PC-3 (cell line): ENCODE results near the gene KDM4C. TPM values are rescaled to one million over a fixed set of nuclear protein-coding genes. Genes with fewer than 3 reads are reported as not detected.

ENCODE experiments used
- ATAC-seq: fragments of 200-7000 bp; cut with Tn5 transposase; 2 replicates; pipeline ENCODE4 v1.9.1; 2020; ENCODE audit warnings: mild to moderate bottlenecking, moderate library complexity
- BruUV-seq: library from RNA; stranded (reverse); fragments of 400-500 nt; replicated peaks from 2 replicates; lab custom pipeline; 2021; lab: Mats Ljungman, UMichigan
- CTCF ChIA-PET: fragments of 300-600 bp; sonication (Branson Sonifier 250); formaldehyde crosslinking; loops from one replicate; lab custom pipeline; 2022; ENCODE audit warnings: antibody characterized with exemption; lab: Charles Lee
- POLR2A ChIA-PET: fragments of 300-600 bp; sonication (Branson Sonifier 250); formaldehyde crosslinking; loops from one replicate; lab custom pipeline; 2022; ENCODE audit warnings: antibody characterized with exemption; ENCODE audit not compliant: unreplicated experiment; lab: Charles Lee
- DNase-seq: peaks from one replicate; pipeline ENCODE4 v3.0.0-alpha.2; 2015
- H2AFZ ChIP-seq: fragments of 300-600 bp; sonication (generic); 2 replicates; pipeline ENCODE4 v1.6.0; 2016; ENCODE audit warnings: antibody characterized with exemption, low read length
- H3F3A ChIP-seq: fragments of 300-600 bp; sonication (generic); one replicate; pipeline ENCODE4 v1.6.0; 2017; ENCODE audit warnings: antibody characterized with exemption, low read length, control low read depth, mild to moderate bottlenecking; ENCODE audit not compliant: unreplicated experiment
- H3K27ac ChIP-seq: fragments of 300-600 bp; sonication (generic); 2 replicates; pipeline ENCODE4 v1.5.1; 2016; ENCODE audit warnings: mild to moderate bottlenecking, low read length
- H3K27me3 ChIP-seq: fragments of 300-600 bp; sonication (generic); 2 replicates; pipeline ENCODE4 v1.6.1; 2016; ENCODE audit warnings: low read length, mixed read lengths
- H3K36me3 ChIP-seq: fragments of 300-600 bp; sonication (generic); 2 replicates; pipeline ENCODE4 v1.6.1; 2016; ENCODE audit warnings: low read depth, mixed run types, low read length, mixed read lengths
- H3K4me1 ChIP-seq: fragments of 300-600 bp; sonication (generic); 2 replicates; pipeline ENCODE4 v1.5.1; 2016; ENCODE audit warnings: low read length; ENCODE audit not compliant: insufficient read depth
- H3K4me2 ChIP-seq: fragments of 300-600 bp; sonication (generic); 2 replicates; pipeline ENCODE4 v1.6.0; 2016; ENCODE audit warnings: low read length
- H3K4me3 ChIP-seq: fragments of 300-600 bp; sonication (generic); 2 replicates; pipeline ENCODE4 v1.5.1; 2016; ENCODE audit warnings: mild to moderate bottlenecking, low read length, mixed read lengths
- H3K79me2 ChIP-seq: fragments of 300-600 bp; sonication (generic); 2 replicates; pipeline ENCODE4 v1.6.1; 2017; ENCODE audit warnings: low read length, mixed read lengths
- H3K9ac ChIP-seq: fragments of 300-600 bp; sonication (generic); 2 replicates; pipeline ENCODE4 v1.6.0; 2016; ENCODE audit warnings: mild to moderate bottlenecking, low read length
- H3K9me2 ChIP-seq: fragments of 300-600 bp; sonication (generic); replicated peaks from 2 replicates; pipeline ENCODE4 v1.6.1; 2016; ENCODE audit warnings: mixed run types, low read length, mixed read lengths
- H3K9me3 ChIP-seq: fragments of 300-600 bp; sonication (generic); 2 replicates; pipeline ENCODE4 v1.6.1; 2016; ENCODE audit warnings: low read length, mixed read lengths
- H4K20me1 ChIP-seq: fragments of 300-600 bp; sonication (generic); 2 replicates; pipeline ENCODE4 v1.6.1; 2016; ENCODE audit warnings: low read length, mixed read lengths
- EZH2 ChIP-seq: fragments of 300-600 bp; sonication (generic); IDR thresholded peaks from one replicate; pipeline ENCODE4 v1.6.1; 2017; ENCODE audit warnings: antibody characterized with exemption, mild to moderate bottlenecking, low read length; ENCODE audit not compliant: unreplicated experiment
- EZH2phosphoT487 ChIP-seq: fragments of 300-600 bp; sonication (generic); IDR thresholded peaks from 2 replicates; pipeline ENCODE4 v1.6.1; 2018; ENCODE audit warnings: mild to moderate bottlenecking, antibody characterized with exemption, low read length, borderline replicate concordance
- intact Hi-C: fragments of 100-400 bp; cut with micrococcal nuclease; formaldehyde crosslinking; loops from 2 replicates; pipeline ENCODE4 v1.9.0; 2023
- total RNA-seq: library from RNA; depleted of rRNA; stranded (reverse); fragments of >200 nt; gene quantifications from 2 replicates; pipeline ENCODE4 v1.2.3, GENCODE V29; 2014
- TF ChIP-seq, protein P1 (sequence below): fragments of 300-600 bp; sonication (generic); conservative IDR thresholded peaks from 2 replicates; pipeline ENCODE4 v1.5.1; 2017; ENCODE audit warnings: antibody characterized with exemption, low read depth, mild to moderate bottlenecking, low read length

KDM4C gene
- total RNA-seq, 1 experiment from 2014 or later = 27.0 TPM

DNA sequence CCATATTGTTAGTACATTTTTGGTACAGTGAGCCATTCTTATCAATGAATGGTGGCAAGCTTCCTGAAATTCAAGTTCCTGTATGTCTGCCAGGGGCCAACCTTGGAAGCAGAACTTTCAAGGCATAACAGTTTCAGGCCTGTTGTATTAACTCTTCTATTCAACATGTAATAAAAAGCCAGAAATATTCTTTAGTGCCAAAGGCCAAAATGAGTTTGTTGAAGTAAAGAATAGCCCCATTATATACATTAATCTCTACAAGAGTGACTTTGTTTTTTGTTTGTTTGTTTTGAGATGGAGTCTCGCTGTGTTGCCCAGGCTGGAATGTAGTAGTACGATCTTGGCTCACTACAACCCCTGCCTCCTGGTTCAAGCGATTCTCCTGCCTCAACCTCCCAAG, 321.3 kb downstream of the KDM4C start:
- POLR2A ChIA-PET = no interaction called here
- BruUV-seq = no TSS peak
- TF ChIP-seq EZH2 = no peak
- no peak for TF ChIP-seq EZH2phosphoT487
- TF ChIP-seq, protein P1, sequence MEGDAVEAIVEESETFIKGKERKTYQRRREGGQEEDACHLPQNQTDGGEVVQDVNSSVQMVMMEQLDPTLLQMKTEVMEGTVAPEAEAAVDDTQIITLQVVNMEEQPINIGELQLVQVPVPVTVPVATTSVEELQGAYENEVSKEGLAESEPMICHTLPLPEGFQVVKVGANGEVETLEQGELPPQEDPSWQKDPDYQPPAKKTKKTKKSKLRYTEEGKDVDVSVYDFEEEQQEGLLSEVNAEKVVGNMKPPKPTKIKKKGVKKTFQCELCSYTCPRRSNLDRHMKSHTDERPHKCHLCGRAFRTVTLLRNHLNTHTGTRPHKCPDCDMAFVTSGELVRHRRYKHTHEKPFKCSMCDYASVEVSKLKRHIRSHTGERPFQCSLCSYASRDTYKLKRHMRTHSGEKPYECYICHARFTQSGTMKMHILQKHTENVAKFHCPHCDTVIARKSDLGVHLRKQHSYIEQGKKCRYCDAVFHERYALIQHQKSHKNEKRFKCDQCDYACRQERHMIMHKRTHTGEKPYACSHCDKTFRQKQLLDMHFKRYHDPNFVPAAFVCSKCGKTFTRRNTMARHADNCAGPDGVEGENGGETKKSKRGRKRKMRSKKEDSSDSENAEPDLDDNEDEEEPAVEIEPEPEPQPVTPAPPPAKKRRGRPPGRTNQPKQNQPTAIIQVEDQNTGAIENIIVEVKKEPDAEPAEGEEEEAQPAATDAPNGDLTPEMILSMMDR = no peak

DNA sequence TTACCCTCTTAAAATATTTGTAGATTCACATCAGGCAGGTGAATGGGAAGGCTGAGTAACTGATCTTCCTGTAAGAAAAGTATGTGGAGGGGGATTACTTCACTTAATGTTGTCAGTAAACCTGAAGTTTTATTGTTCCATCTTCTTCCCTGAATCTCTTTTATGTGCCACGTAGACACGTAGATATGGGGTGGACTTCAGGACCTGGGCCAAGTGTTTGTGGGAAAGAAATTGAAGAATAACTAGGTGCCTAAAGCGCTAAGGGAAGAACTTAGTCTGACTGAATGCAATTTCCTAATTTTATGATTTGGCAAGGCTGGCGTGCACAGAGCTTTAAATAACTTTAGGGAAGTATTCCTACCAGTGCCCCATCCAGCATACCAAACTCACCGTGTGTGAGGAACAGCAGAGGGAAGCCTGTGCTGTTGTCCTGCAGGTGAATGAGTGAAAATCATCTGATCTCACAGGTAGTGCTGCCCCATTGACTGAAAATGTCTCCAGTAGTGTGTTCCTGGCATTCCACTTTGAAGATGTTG, 323.4 kb downstream of the KDM4C start:
- no TSS peak for BruUV-seq

More for the DNA sequence above, 321.3 kb downstream of the KDM4C start:
- no peaks in the 10 kb centered on the region for H3K9me3 ChIP-seq
- no peak overlapping the region for H3K4me3 ChIP-seq
- no peaks in the 10 kb centered on the region for H3F3A ChIP-seq
- H3K4me2 ChIP-seq = no peak overlapping the region
- H3K9ac ChIP-seq = no peak overlapping the region
- no peaks in the 10 kb centered on the region for H3K9me2 ChIP-seq
- H3K27ac ChIP-seq = no peak overlapping the region
- no peaks in the 10 kb centered on the region for H3K27me3 ChIP-seq
- ATAC-seq (no peak), DNase-seq (no peak)
- H3K79me2 ChIP-seq = no peaks in the 10 kb centered on the region
- H4K20me1 ChIP-seq = no peaks in the 10 kb centered on the region
- intact Hi-C loops = no loop called here
- peaks cover 3% of the 10 kb centered on the region; the same call in 1 of the 2 replicates for H3K36me3 ChIP-seq
- H2AFZ ChIP-seq = no peak overlapping the region
- H3K4me1 ChIP-seq = no peaks in the 10 kb centered on the region
- CTCF ChIA-PET = no interaction called here

DNA sequence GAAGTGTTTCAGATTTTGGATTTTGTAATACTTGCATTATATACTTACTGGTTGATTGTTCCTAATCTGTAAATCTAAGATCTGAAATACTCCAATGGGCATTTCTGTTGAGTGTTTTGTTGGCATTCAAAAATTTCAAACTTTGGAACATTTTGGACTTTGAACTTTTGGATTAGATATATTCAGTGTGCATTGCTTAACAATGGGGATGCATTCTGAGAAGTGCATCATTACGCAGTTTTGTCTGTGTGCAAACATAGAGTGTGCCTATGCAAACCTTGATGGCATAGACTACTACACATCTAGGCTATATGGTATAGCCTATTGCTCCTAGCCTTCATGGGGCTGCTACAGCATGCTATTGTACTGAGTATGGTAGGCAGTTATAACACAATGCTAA, 325.4 kb downstream of the KDM4C start:
- DNase-seq (no peak), ATAC-seq (no peak)
- no TSS peak for BruUV-seq
- no peak overlapping the region for H3K4me3 ChIP-seq
- CTCF ChIA-PET = no interaction called here
- POLR2A ChIA-PET = no interaction called here
- no peaks in the 10 kb centered on the region for H3K79me2 ChIP-seq
- H3K9ac ChIP-seq = no peak overlapping the region
- intact Hi-C loops = no loop called here
- TF ChIP-seq EZH2 (no peak), EZH2phosphoT487 (no peak)
- TF ChIP-seq, protein P1 = no peak
- H3K9me2 ChIP-seq = no peaks in the 10 kb centered on the region
- H4K20me1 ChIP-seq = no peaks in the 10 kb centered on the region
- no peaks in the 10 kb centered on the region for H3K4me1 ChIP-seq
- H3F3A ChIP-seq = no peaks in the 10 kb centered on the region
- no peak overlapping the region for H3K27ac ChIP-seq
- H3K27me3 ChIP-seq = no peaks in the 10 kb centered on the region
- no peaks in the 10 kb centered on the region for H3K9me3 ChIP-seq
- H2AFZ ChIP-seq = no peak overlapping the region
- H3K4me2 ChIP-seq = no peak overlapping the region
- no peaks in the 10 kb centered on the region for H3K36me3 ChIP-seq

More for the DNA sequence above, 323.4 kb downstream of the KDM4C start:
- no peaks in the 10 kb centered on the region for H4K20me1 ChIP-seq
- ATAC-seq = no peak
- POLR2A ChIA-PET = no interaction called here
- H3K9me2 ChIP-seq = no peaks in the 10 kb centered on the region
- TF ChIP-seq EZH2 (no peak), EZH2phosphoT487 (no peak)
- TF ChIP-seq, protein P1 = no peak
- no peaks in the 10 kb centered on the region for H3K79me2 ChIP-seq
- H3K27me3 ChIP-seq = no peaks in the 10 kb centered on the region
- no peaks in the 10 kb centered on the region for H3F3A ChIP-seq
- no peaks in the 10 kb centered on the region for H3K9me3 ChIP-seq
- no peak for DNase-seq
- intact Hi-C loops = no loop called here
- no peak overlapping the region for H3K4me2 ChIP-seq
- H2AFZ ChIP-seq = no peak overlapping the region
- CTCF ChIA-PET = no interaction called here
- no peak overlapping the region for H3K9ac ChIP-seq
- H3K4me3 ChIP-seq = no peak overlapping the region
- no peak overlapping the region for H3K27ac ChIP-seq
- H3K4me1 ChIP-seq = no peaks in the 10 kb centered on the region
- H3K36me3 ChIP-seq = peaks cover 3% of the 10 kb centered on the region; the same call in 1 of the 2 replicates
